LoVo (cell line): ENCODE measurements around the gene ADRM1.

Source experiments
- DNase-seq: peaks from one replicate; pipeline ENCODE4 v3.0.0-alpha.2; 2016; ENCODE audit warnings: low spot score

Gene ADRM1

GRCh38 chr20:62325172-62325905 is 22.5 kb downstream of the ADRM1 start:
- no peak for DNase-seq

- no peak for DNase-seq
Measured at GRCh38 chr20:62326559-62326958, 23.8 kb downstream of the ADRM1 start.

- no peak for DNase-seq
Measured at GRCh38 chr20:62326959-62327725, 24.3 kb downstream of the ADRM1 start.

GRCh38 chr20:62327726-62328495 is 25.1 kb downstream of the ADRM1 start:
- DNase-seq: no peak

GRCh38 chr20:62328684-62329388 is 26.0 kb downstream of the ADRM1 start:
- DNase-seq: no peak

GRCh38 chr20:62329389-62330377 is 26.9 kb downstream of the ADRM1 start:
- no peak for DNase-seq

- no peak for DNase-seq
Measured at GRCh38 chr20:62330576-62331317, 27.9 kb downstream of the ADRM1 start.

GRCh38 chr20:62331347-62331746 is 28.6 kb downstream of the ADRM1 start:
- no peak for DNase-seq

- DNase-seq: no peak
Measured at GRCh38 chr20:62332421-62332820, 29.6 kb downstream of the ADRM1 start.

GRCh38 chr20:62332989-62333819 is 30.4 kb downstream of the ADRM1 start:
- no peak for DNase-seq

GRCh38 chr20:62333820-62334595 is 31.2 kb downstream of the ADRM1 start:
- no peak for DNase-seq

GRCh38 chr20:62334881-62335280 is 32.1 kb downstream of the ADRM1 start:
- DNase-seq: no peak

- DNase-seq: no peak
Measured at GRCh38 chr20:62335532-62335931, 32.7 kb downstream of the ADRM1 start.

GRCh38 chr20:62336329-62336728 is 33.5 kb downstream of the ADRM1 start:
- DNase-seq: no peak

GRCh38 chr20:62336775-62337557 is 34.2 kb downstream of the ADRM1 start:
- DNase-seq: no peak

- no peak for DNase-seq
Measured at GRCh38 chr20:62337558-62338293, 34.9 kb downstream of the ADRM1 start.

GRCh38 chr20:62338294-62338620 is 35.5 kb downstream of the ADRM1 start:
- DNase-seq: no peak
